Mesenchymal stem cell (in vitro differentiated cells and primary cell): ENCODE data around the gene SUPT3H.

Experiments
- DNase-seq: peaks from one replicate; pipeline ENCODE4 v3.0.0-alpha.2; 2013
- H2AFZ ChIP-seq: one replicate; pipeline ENCODE4 v1.6.1; 2013; ENCODE audit warnings: low read depth, mild to moderate bottlenecking, control low read depth, inconsistent platforms, low read length, moderate library complexity
- H2AK5ac ChIP-seq: 2 replicates; pipeline ENCODE4 v1.6.1; 2013; ENCODE audit warnings: low read length, moderate library complexity, mild to moderate bottlenecking, inconsistent platforms; ENCODE audit not compliant: severe bottlenecking
- H2BK120ac ChIP-seq: one replicate; pipeline ENCODE4 v1.6.1; 2013; ENCODE audit warnings: low read depth, mild to moderate bottlenecking, inconsistent platforms, low read length, moderate library complexity
- H2BK12ac ChIP-seq, 2 experiments: one replicate each; pipeline ENCODE4 v1.6.1; 2013; ENCODE audit warnings: inconsistent platforms in 2 of 2, low read length in 2 of 2, mild to moderate bottlenecking in 2 of 2, moderate library complexity in 2 of 2, control low read depth in 1 of 2
- H2BK15ac ChIP-seq: one replicate; pipeline ENCODE4 v1.6.1; 2013; ENCODE audit warnings: mild to moderate bottlenecking, low read depth, inconsistent platforms; ENCODE audit not compliant: poor library complexity, severe bottlenecking
- H2BK5ac ChIP-seq: 2 replicates; pipeline ENCODE4 v1.6.1; 2013; ENCODE audit warnings: low read depth, mild to moderate bottlenecking, low read length, control low read depth, inconsistent platforms; ENCODE audit not compliant: poor library complexity, severe bottlenecking
- H3K14ac ChIP-seq, 2 experiments: one replicate each; pipeline ENCODE4 v1.6.1; 2013; ENCODE audit warnings: inconsistent platforms in 2 of 2, low read length in 2 of 2, control low read depth in 1 of 2, mild to moderate bottlenecking in 1 of 2, moderate library complexity in 1 of 2
- H3K18ac ChIP-seq, 2 experiments: one replicate each; pipeline ENCODE4 v1.6.1; 2013; ENCODE audit warnings: inconsistent platforms in 2 of 2, low read length in 2 of 2, control low read depth in 1 of 2, low read depth in 1 of 2, mild to moderate bottlenecking in 1 of 2
- H3K23ac ChIP-seq, 2 experiments: one replicate each; pipeline ENCODE4 v1.6.1; 2013; ENCODE audit warnings: inconsistent platforms in 2 of 2, low read length in 2 of 2, mild to moderate bottlenecking in 2 of 2, moderate library complexity in 2 of 2, control low read depth in 1 of 2
- H3K27ac ChIP-seq: 2 replicates; pipeline ENCODE4 v1.5.1; 2013; ENCODE audit warnings: mild to moderate bottlenecking, moderate library complexity, low read length, control low read depth, inconsistent platforms; ENCODE audit not compliant: poor library complexity, severe bottlenecking
- H3K27me3 ChIP-seq, 2 experiments: 2 replicates each; pipeline versions ENCODE4 v1.6.1 to v1.7.0; 2013; ENCODE audit warnings: low read length in 2 of 2, mild to moderate bottlenecking in 2 of 2, moderate library complexity in 2 of 2, control low read depth in 1 of 2, inconsistent platforms in 1 of 2; ENCODE audit not compliant: control insufficient read depth in 1 of 2, insufficient read depth in 1 of 2
- H3K36me3 ChIP-seq, 2 experiments: 2 replicates each; pipeline versions ENCODE4 v1.6.1 to v1.7.0; 2013; ENCODE audit warnings: low read length in 2 of 2, control low read depth in 1 of 2, inconsistent platforms in 1 of 2, low read depth in 1 of 2, mild to moderate bottlenecking in 1 of 2; ENCODE audit not compliant: insufficient read depth in 2 of 2, control insufficient read depth in 1 of 2
- H3K4ac ChIP-seq, 2 experiments: one replicate each; pipeline ENCODE4 v1.6.1; 2013; ENCODE audit warnings: inconsistent platforms in 2 of 2, low read length in 2 of 2, mild to moderate bottlenecking in 2 of 2, moderate library complexity in 2 of 2, control low read depth in 1 of 2, low read depth in 1 of 2
- H3K4me1 ChIP-seq: 2 replicates; pipeline ENCODE4 v1.6.1; 2013; ENCODE audit warnings: low read depth, low read length, control low read depth; ENCODE audit not compliant: control insufficient read depth, insufficient read depth
- H3K4me2 ChIP-seq: 2 replicates; pipeline ENCODE4 v1.6.1; 2013; ENCODE audit warnings: low read length, mild to moderate bottlenecking, inconsistent platforms; ENCODE audit not compliant: poor library complexity, severe bottlenecking
- H3K4me3 ChIP-seq, 2 experiments: 2 replicates each; pipeline versions ENCODE4 v1.5.1 to v1.7.0; 2013; ENCODE audit warnings: low read length in 2 of 2, mild to moderate bottlenecking in 2 of 2, control low read depth in 1 of 2, low read depth in 1 of 2; ENCODE audit not compliant: insufficient read depth in 1 of 2
- H3K79me1 ChIP-seq: replicated peaks from 2 replicates; pipeline ENCODE4 v1.6.1; 2013; ENCODE audit warnings: mild to moderate bottlenecking, control low read depth, low read length, inconsistent platforms; ENCODE audit not compliant: poor library complexity, severe bottlenecking
- H3K9ac ChIP-seq: 2 replicates; pipeline ENCODE4 v1.7.0; 2013; ENCODE audit warnings: mild to moderate bottlenecking, low read length, moderate library complexity
- H3K9me3 ChIP-seq: 2 replicates; pipeline ENCODE4 v1.7.0; 2013; ENCODE audit warnings: mild to moderate bottlenecking, low read length; ENCODE audit not compliant: control insufficient read depth
- H4K8ac ChIP-seq: one replicate; pipeline ENCODE4 v1.6.1; 2013; ENCODE audit warnings: inconsistent platforms, mild to moderate bottlenecking, low read length, moderate library complexity
- H4K91ac ChIP-seq: one replicate; pipeline ENCODE4 v1.6.1; 2013; ENCODE audit warnings: mild to moderate bottlenecking, low read length, inconsistent platforms
- WGBS: methylation state at CpG from one replicate; pipeline ENCODE4 v1.1.7; 2013; ENCODE audit warnings: mixed read lengths; 5-methylcytosine and 5-hydroxymethylcytosine counted together

Gene SUPT3H

DNA sequence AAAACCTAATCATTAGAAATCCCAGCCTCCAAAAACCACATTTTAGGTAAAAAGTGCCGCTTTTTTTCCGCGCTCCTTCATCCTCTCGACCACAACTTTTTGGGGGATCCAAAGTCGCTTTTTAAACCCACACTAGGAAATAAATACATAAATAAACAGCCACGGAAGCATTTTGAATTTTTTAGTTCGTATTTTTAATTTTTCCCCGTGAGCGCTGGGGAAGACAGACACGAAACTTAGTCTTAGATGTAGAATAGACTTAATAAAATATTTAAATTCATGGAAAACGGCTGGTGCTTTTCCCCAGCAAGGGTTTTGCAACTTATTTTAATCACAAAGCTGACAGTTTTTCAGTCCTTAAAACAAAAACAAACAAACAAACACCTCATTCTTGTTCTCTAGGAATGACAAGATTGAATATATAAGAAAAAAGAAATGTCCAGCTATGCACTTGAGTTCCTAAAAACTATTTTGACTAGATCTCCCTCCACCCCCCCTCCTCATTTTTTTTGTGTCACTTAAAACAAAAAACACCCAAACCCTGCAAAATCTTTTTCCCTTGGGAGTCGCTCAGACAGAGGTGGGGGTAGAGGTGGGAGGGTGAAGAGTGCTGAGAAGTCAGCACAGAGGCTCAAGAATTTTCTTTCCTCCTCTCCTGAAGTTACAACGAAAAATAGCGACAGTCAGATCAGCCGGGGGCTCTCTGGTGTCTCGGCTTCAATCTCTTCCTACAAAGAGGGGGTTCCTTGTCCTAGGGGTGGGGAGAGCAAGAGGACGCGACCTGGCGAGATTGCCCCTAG, 43.4 kb upstream of the SUPT3H start:
- Histone ChIP-seq H3K18ac (peak overlapping the region; percentile 96 to 100), H3K27ac (peak overlapping the region; percentile 88), H3K23ac (peak overlapping the region in 1 of 2 experiments; percentile 57), H4K91ac (peak overlapping the region; percentile 89), H3K9me3 (no peaks in the 10 kb centered on the region), H3K9ac (peak overlapping the region; percentile 86), H3K4me1 (peaks cover 6% of the 10 kb centered on the region), H3K4me3 (peak overlapping the region; percentile 78 to 93), H2BK15ac (no peak overlapping the region), H3K36me3 (no peaks in the 10 kb centered on the region), H3K27me3 (peaks cover 0 to 6% of the 10 kb centered on the region in 2 experiments), H3K4me2 (peak overlapping the region; percentile 100), H4K8ac (peak overlapping the region; percentile 87), H3K79me1 (peaks cover 2% of the 10 kb centered on the region), H3K4ac (peak overlapping the region; percentile 50 to 87), H2AK5ac (no peak overlapping the region), H2BK12ac (peak overlapping the region; percentile 51 to 95), H3K14ac (no peak overlapping the region), H2AFZ (no peak overlapping the region), H2BK120ac (peak overlapping the region; percentile 99), H2BK5ac (peak overlapping the region; percentile 97)
- DNase-seq, result no peak
- WGBS, result 2% methylated on average over 11 of the region's 19 CpGs

DNA sequence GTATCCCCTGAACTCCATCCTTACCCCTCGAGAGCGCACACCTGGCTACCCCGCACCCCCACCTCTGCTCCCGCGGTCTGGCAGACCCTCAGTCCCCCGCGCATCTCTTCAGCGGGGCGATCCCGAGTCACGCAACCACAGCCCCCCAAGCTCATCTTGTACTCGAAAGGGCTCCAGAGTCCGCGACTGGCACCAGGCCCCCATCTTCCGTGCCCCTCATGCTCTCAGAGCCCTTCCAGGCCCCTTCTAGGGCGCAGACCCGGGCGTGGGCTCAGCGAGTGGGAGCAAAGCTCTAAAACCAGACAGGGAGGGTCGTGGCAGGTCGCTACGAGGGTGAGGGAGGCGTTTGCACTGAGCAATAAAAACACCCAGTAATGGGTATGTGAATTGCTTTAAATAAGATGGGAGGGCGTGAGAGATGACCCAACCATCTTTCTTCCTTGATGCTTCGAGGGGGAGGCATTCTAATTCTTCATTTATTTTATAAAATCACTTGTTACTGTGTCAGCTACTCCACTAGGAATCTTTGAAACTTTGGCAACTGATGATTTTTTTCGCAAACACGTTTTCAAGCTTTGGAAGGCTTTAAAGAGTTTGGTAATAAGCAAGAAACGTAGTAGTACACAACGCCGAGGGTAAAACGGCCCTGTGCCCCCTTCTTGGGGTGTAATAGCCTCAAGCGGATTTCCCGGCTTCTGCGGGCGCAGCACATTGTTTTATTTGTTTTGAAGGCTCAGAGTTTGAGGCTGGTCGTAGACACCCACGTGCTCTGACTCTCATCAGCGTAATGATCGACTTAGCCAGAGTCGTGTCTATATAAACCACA, 42.6 kb upstream of the SUPT3H start:
- peak overlapping the region; percentile 40 to 67 for H3K4ac ChIP-seq
- no peak overlapping the region for H2AFZ ChIP-seq
- no peaks in the 10 kb centered on the region for H3K9me3 ChIP-seq
- H3K4me2 ChIP-seq, result peak overlapping the region; percentile 100
- peaks cover 8% of the 10 kb centered on the region for H3K4me1 ChIP-seq
- H2AK5ac ChIP-seq, result peak overlapping the region; percentile 69
- peak overlapping the region; percentile 49 for H2BK5ac ChIP-seq
- H4K8ac ChIP-seq, result no peak overlapping the region
- H2BK12ac ChIP-seq, result peak overlapping the region; percentile 25 to 54
- peak overlapping the region; percentile 16 to 41 for H3K23ac ChIP-seq
- H4K91ac ChIP-seq, result no peak overlapping the region
- H3K14ac ChIP-seq, result peak overlapping the region in 1 of 2 experiments; percentile 87
- H3K36me3 ChIP-seq, result no peaks in the 10 kb centered on the region
- peak; percentile 72 for DNase-seq
- peak overlapping the region; percentile 30 for H2BK120ac ChIP-seq
- peaks cover 3% of the 10 kb centered on the region for H3K79me1 ChIP-seq
- H3K9ac ChIP-seq, result peak overlapping the region; percentile 86
- H3K27me3 ChIP-seq, result peaks cover 0 to 6% of the 10 kb centered on the region in 2 experiments
- peak overlapping the region; percentile 68 to 93 for H3K4me3 ChIP-seq
- H2BK15ac ChIP-seq, result peak overlapping the region; percentile 92
- H3K27ac ChIP-seq, result peak overlapping the region; percentile 88
- 3% methylated on average over 37 of the region's 40 CpGs for WGBS
- peak overlapping the region; percentile 72 to 81 for H3K18ac ChIP-seq

DNA sequence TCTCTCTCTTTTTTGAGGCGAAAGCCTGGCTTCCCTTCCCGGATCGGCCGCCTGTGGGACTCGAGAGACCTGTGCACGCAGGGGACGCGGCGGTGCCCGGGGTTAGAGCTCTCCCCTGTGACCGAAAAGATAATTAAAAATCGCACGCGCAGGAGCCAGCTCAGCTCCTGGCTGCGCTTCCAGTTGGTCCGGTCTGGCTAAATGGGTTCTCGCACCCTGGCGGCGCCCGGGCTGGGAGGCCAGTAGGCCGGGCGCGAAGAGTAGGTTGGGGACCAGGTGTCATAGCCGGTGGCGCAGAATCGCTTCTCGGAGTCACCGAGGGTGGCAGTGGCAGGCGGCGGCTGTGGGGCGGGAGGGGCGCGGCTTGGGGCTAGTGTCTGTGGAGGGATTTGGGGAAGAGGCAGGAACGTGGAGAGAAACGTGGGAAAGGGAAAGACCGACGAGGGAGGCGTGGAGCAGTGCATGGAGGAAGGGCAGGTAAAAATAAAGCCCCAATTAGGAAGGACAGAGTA, 41.9 kb upstream of the SUPT3H start:
- 2% methylated on average over 31 of the region's 38 CpGs for WGBS
- H2BK5ac ChIP-seq, result peak overlapping the region; percentile 10
- peak overlapping the region in 1 of 2 experiments; percentile 54 for H2BK12ac ChIP-seq
- H3K4ac ChIP-seq, result peak overlapping the region in 1 of 2 experiments; percentile 67
- H3K9me3 ChIP-seq, result no peaks in the 10 kb centered on the region
- H3K36me3 ChIP-seq, result no peaks in the 10 kb centered on the region
- peak overlapping the region in 1 of 2 experiments; percentile 89 for H3K23ac ChIP-seq
- peak overlapping the region; percentile 29 for H4K8ac ChIP-seq
- H3K18ac ChIP-seq, result peak overlapping the region; percentile 72 to 81
- peaks cover 0 to 6% of the 10 kb centered on the region in 2 experiments for H3K27me3 ChIP-seq
- peak; percentile 69 for DNase-seq
- H3K4me3 ChIP-seq, result peak overlapping the region; percentile 68 to 93
- peak overlapping the region; percentile 44 for H2AFZ ChIP-seq
- H3K4me2 ChIP-seq, result peak overlapping the region; percentile 100
- peak overlapping the region in 1 of 2 experiments; percentile 87 for H3K14ac ChIP-seq
- peak overlapping the region; percentile 30 for H2BK120ac ChIP-seq
- H3K9ac ChIP-seq, result peak overlapping the region; percentile 86
- H3K4me1 ChIP-seq, result peaks cover 9% of the 10 kb centered on the region
- no peak overlapping the region for H4K91ac ChIP-seq
- peak overlapping the region; percentile 88 for H3K27ac ChIP-seq
- peaks cover 5% of the 10 kb centered on the region for H3K79me1 ChIP-seq
- peak overlapping the region; percentile 69 for H2AK5ac ChIP-seq
- H2BK15ac ChIP-seq, result no peak overlapping the region
